MG63 (cell line): ENCODE results near the gene CDH6. TPM values are rescaled to one million over a fixed set of nuclear protein-coding genes. Genes with fewer than 3 reads are reported as not detected.
"Not testable (repeated sequence)": the region's sequence is repeated elsewhere in the genome, so short reads cannot be mapped to it uniquely, and the experiment has no call there.

Experiments used
- DNase-seq: peaks from one replicate; pipeline ENCODE4 v3.0.0-alpha.2; 2020
- H3K27me3 ChIP-seq: fragments of 250-450 bp; sonication (Bioruptor Pico); 2 replicates; pipeline ENCODE4 v1.5.1; 2020; ENCODE audit warnings: mild to moderate bottlenecking, moderate library complexity
- H3K36me3 ChIP-seq: fragments of 250-450 bp; sonication (Bioruptor Pico); 2 replicates; pipeline ENCODE4 v1.5.1; 2020; ENCODE audit warnings: mild to moderate bottlenecking, moderate library complexity
- H3K4me3 ChIP-seq: fragments of 250-450 bp; sonication (Bioruptor Pico); 2 replicates; pipeline ENCODE4 v1.5.1; 2020; ENCODE audit warnings: mild to moderate bottlenecking, moderate library complexity
- H3K9me3 ChIP-seq: fragments of 250-450 bp; sonication (Bioruptor Pico); 2 replicates; pipeline ENCODE4 v1.5.1; 2020; ENCODE audit warnings: mild to moderate bottlenecking, moderate library complexity
- total RNA-seq: library from RNA; depleted of rRNA; stranded (reverse); fragments of >200 nt; shearing (Covaris generic); gene quantifications from 2 replicates; pipeline ENCODE4 v1.2.3, GENCODE V29; 2014; ENCODE audit warnings: low replicate concordance

CDH6 gene
- total RNA-seq, 1 experiment from 2014 or later, result 244 TPM

- H3K9me3 ChIP-seq, result no peaks in the 10 kb centered on the region
- H3K36me3 ChIP-seq, result peaks cover 6% of the 10 kb centered on the region; the same call in 1 of the 2 replicates
- no peak for DNase-seq
- H3K27me3 ChIP-seq, result no peaks in the 10 kb centered on the region
- no peak overlapping the region for H3K4me3 ChIP-seq
These were observed 138.7 kb downstream of the CDH6 start for GRCh38 chr5:31332160-31332559.

DNA sequence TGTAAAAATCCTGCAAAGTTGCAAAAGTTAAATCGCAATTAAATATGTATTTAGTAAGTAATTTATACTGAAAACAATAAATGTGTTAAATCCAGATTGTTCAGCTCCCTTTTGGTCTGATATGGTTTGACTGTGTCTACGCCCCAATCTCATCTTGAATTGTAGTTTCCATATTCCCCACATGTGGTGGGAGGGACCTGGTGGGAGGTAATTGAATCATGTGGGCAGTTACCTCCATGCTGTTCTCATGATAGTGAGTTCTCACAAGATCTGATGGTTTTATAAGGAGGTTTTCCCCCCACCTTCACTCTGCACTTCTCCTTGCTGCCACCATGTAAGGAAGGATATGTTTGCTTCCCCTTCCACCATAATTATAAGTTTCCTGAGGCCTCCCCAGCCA lies 140.0 kb downstream of the CDH6 start:
- no peak overlapping the region for H3K4me3 ChIP-seq
- no peaks in the 10 kb centered on the region for H3K36me3 ChIP-seq
- DNase-seq, result no peak
- H3K9me3 ChIP-seq, result no peaks in the 10 kb centered on the region
- H3K27me3 ChIP-seq, result no peaks in the 10 kb centered on the region

DNA sequence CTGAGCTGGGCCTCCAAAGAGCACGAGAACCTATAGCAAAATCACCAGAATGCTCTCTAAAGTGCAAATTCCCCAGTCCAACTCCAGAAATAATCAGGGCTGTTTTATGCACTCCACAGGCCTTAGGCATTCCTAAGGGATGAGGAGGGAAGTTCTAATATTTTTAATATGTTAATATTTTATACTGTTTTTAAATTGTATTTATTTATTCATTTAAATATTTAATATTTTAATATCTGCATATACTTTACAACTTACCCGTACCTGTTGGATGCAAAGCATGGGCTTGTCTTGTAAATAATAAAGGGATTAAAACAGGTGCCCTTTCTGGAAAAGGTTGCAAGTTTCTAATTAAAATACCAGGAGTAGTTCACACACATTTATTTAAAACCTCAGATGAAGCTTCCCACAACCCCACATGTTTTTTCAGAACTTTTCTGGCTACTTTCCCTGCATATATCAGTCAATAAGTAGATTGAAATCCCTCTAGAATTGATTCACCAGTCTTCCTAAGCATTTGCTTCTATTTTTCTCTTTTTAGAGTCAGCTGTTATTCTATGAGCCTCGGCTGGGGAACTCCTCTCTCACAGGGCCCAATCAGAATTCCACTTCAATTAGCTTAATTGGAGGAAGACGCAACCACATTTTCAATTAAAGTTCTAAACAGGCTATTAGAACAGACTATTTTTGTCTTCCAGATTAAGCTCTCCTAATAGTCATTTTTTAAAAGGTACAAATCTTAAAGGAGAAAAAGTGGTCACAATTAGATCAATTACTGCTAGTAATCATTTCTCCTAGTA lies 140.8 kb downstream of the CDH6 start:
- H3K4me3 ChIP-seq, result no peak overlapping the region
- no peak for DNase-seq
- H3K36me3 ChIP-seq, result no peaks in the 10 kb centered on the region
- no peaks in the 10 kb centered on the region for H3K27me3 ChIP-seq
- no peaks in the 10 kb centered on the region for H3K9me3 ChIP-seq

DNA sequence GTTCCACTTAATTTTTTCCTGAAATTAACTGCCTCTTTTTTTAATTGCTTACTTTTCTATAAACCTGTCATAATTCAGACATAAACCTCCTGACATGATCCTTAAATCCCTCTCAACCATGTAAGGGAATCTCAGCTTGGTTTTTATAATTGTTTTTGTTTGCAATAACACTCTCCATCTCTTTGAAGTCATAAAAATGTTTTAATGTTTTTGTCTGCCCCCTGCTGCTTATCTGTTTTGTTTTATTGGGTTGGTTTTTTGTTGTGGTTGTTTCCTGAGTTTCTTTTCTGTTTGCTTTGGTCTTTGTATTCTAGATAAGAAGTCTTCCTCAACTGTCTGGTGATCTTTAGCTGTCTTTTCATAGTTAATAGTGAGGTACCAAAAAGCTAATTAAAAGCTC lies 142.0 kb downstream of the CDH6 start:
- no peaks in the 10 kb centered on the region for H3K9me3 ChIP-seq
- no peak overlapping the region for H3K4me3 ChIP-seq
- no peak for DNase-seq
- no peaks in the 10 kb centered on the region for H3K36me3 ChIP-seq
- no peaks in the 10 kb centered on the region for H3K27me3 ChIP-seq

- Histone ChIP-seq H3K9me3 (no peaks in the 10 kb centered on the region), H3K4me3 (no peak overlapping the region), H3K27me3 (no peaks in the 10 kb centered on the region), H3K36me3 (no peaks in the 10 kb centered on the region)
- DNase-seq, result no peak
These were observed 150.5 kb downstream of the CDH6 start for GRCh38 chr5:31343946-31344345.

- H3K36me3 ChIP-seq, result no peaks in the 10 kb centered on the region
- no peak for DNase-seq
- H3K4me3 ChIP-seq, result no peak overlapping the region
- H3K9me3 ChIP-seq, result no peaks in the 10 kb centered on the region
- no peaks in the 10 kb centered on the region for H3K27me3 ChIP-seq
These were observed 153.5 kb downstream of the CDH6 start for GRCh38 chr5:31346896-31347551.

DNA sequence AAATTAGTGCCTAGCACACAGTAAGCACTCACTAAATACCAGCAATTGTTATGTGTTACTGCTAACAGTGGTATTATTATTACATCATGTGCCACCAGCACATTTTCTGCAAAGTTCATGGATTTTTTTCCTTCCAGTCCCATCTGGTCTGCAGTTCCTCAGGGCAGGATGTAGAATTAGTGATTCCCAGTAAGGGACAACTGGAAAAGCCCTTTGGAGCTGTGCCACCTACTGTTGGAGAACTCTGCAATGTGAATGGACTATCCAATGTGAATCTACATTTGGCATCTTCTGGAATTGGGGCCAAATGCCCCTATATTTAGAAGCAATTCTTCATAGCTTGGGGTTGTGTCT lies 154.0 kb downstream of the CDH6 start:
- DNase-seq, result no peak

GRCh38 chr5:31350395-31350794 lies 156.9 kb downstream of the CDH6 start:
- H3K36me3 ChIP-seq, result no peaks in the 10 kb centered on the region
- H3K9me3 ChIP-seq, result no peaks in the 10 kb centered on the region
- DNase-seq, result no peak
- no peak overlapping the region for H3K4me3 ChIP-seq
- H3K27me3 ChIP-seq, result no peaks in the 10 kb centered on the region

More for the DNA sequence above, 154.0 kb downstream of the CDH6 start:
- Histone ChIP-seq H3K9me3 (no peaks in the 10 kb centered on the region), H3K4me3 (no peak overlapping the region), H3K27me3 (no peaks in the 10 kb centered on the region), H3K36me3 (no peaks in the 10 kb centered on the region)

- H3K27me3 ChIP-seq, result no peaks in the 10 kb centered on the region
- H3K9me3 ChIP-seq, result no peaks in the 10 kb centered on the region
- H3K36me3 ChIP-seq, result no peaks in the 10 kb centered on the region
- DNase-seq, result no peak
- no peak overlapping the region for H3K4me3 ChIP-seq
These were observed 161.9 kb downstream of the CDH6 start for GRCh38 chr5:31355337-31355736.

DNA sequence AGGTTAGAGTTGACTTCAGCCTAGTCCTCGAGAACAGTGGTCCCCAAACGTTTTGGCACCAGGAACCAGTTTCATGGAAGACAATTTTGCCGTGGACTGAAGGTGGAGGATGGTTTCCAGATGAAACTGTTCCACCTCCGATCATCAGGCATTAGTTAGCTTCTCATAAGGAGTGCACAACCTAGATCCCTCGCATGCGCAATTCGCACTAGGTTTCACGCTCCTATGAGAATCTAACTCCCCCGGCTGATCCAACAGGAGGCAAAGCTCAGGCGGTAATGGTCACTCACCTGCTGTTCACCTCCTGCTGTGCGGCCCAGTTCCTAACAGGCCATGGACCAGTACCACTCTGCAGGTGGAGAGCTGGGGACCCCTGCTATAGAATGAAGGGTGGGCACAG lies 163.6 kb downstream of the CDH6 start:
- Histone ChIP-seq H3K9me3 (no peaks in the 10 kb centered on the region), H3K4me3 (no peak overlapping the region), H3K36me3 (no peaks in the 10 kb centered on the region), H3K27me3 (no peaks in the 10 kb centered on the region)
- no peak for DNase-seq

DNA sequence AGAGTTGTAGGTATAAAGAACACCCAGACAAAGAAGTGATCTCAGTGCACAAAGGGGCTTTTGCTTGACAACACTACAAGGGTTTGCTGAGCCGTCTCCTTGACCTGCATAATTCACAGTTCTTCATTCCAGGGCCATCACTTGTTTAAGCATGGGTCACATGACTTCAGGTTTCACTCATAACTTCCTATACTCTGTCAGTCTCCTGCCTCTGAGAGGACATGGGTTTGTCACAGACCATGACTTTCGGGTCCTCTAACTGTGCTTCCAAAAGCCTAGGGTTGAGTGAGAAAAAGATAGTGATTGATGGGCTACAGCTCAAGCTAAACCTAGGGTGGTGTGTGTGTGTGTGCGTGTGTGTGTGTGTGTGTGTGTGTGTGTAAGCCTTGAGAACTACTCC lies 166.4 kb downstream of the CDH6 start:
- H3K27me3 ChIP-seq, result no peaks in the 10 kb centered on the region
- no peaks in the 10 kb centered on the region for H3K36me3 ChIP-seq
- no peak for DNase-seq
- H3K9me3 ChIP-seq, result no peaks in the 10 kb centered on the region
- H3K4me3 ChIP-seq, result no peak overlapping the region

DNA sequence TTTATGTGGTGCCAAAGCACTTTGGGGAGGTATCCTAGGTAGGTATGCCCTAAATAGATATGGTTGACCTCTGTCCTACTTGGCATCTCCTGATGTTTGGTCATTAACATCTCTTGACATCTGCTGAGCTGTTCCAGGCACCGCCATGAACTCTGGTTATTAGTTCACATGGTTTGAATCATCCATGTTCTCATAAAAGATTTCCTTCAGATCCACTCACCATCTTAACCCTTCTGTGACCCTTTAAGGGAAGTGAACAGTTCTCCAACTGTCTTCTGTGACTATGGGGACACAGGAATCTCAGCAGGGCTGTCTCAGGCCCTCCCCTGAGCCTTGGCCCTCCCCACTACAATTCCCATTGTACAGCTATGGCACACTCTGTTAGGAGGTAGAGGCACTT lies 167.7 kb downstream of the CDH6 start:
- DNase-seq, result peak; percentile 63
- Histone ChIP-seq H3K36me3 (no peaks in the 10 kb centered on the region), H3K9me3 (no peaks in the 10 kb centered on the region), H3K4me3 (no peak overlapping the region), H3K27me3 (no peaks in the 10 kb centered on the region)

DNA sequence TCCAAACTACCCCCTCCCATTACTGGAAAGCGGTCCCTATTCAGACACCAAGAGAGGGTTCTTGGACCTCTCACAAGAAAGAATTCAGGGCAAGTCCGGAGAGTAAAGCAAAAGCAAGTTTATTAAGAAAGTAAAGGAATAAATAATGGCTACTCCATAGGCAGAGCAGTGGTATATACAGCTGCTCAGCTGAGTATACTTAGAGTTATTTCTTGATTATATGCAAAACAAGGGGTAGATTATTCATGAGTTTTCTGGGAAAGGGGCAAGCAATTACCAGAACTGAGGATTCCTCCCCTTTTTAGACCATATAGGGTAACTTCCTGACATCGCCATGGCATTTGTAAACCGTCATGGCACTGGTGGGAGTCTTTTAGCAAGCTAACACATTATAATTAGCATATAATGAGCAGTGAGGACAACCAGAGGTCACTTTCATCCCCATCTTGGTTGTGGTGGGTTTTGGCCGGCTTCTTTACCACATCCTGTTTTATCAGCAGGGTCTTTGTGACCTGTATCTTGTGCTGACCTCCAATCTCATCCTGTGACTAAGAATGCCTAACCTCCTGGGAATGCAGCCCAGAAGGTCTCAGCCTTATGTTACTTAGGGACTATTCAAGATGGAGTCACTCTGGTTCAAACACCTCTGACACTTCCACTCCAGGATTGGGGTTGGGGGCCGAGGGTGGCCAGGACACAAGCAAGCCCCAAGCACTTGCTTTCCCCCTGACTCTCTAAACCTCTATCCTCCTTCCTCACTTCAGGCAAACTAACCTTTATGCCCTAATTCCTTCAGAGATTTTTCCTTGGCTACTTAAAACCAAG lies 168.4 kb downstream of the CDH6 start:
- H3K36me3 ChIP-seq, H3K4me3 ChIP-seq, H3K27me3 ChIP-seq, H3K9me3 ChIP-seq: not testable (repeated sequence)
- DNase-seq, result peak; percentile 51

DNA sequence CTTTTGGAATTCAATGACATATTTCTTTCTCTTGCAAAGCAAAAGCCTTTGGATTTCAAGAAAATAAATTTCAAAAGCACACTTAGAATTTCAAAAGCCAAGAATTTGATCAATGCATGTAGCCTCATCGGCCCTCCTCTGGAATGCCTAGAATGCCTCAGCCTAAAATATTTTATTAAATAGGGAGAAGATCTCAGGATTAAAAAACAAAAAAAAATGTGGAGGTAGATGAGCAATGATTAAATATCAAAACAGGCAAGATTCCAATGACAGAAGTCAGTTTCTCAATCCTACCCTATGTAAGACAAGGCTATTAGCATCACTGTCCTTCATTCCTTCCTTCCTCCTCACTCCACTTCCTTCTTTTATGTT lies 169.0 kb downstream of the CDH6 start:
- DNase-seq, result no peak
- Histone ChIP-seq H3K9me3 (no peaks in the 10 kb centered on the region), H3K36me3 (no peaks in the 10 kb centered on the region), H3K4me3 (no peak overlapping the region), H3K27me3 (no peaks in the 10 kb centered on the region)

- Histone ChIP-seq H3K36me3 (no peaks in the 10 kb centered on the region), H3K27me3 (no peaks in the 10 kb centered on the region), H3K9me3 (no peaks in the 10 kb centered on the region), H3K4me3 (no peak overlapping the region)
- DNase-seq, result peak; percentile 70
These were observed 169.6 kb downstream of the CDH6 start for GRCh38 chr5:31362931-31363568.

DNA sequence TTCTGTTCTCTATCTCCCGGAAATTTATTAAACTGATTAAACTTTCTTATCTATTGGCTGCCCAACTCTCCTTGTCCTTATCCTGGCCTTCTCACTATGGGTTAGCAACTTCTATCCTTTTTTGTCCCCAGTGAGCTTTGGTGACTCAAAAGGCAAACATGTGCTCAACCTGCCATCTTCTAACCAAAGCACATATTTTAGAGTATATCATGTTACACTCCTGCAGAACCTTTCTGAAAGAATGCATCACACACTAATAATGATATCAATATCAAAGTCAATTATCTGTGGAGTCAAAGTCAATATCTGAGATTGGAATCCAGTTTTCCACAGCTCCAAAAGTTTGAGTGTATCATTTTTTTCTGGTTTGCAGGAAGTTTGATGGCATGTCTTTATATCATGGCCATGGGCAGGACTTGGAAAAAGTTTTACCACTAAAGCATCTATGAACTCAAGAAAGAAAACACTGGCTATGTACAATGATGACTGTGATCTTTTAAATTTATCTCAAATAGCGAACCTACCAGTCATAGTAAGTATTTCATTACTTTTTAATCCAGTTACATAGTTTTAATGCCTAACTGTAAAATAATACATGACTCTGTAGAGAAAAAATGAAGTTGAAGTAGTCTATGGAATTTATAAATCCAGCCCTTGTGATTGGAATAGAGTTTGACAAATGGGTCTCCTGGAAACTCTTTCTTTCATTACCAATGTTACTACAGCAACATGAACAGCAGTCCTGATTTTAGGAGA lies 171.6 kb downstream of the CDH6 start:
- Histone ChIP-seq H3K9me3 (no peaks in the 10 kb centered on the region), H3K27me3 (no peaks in the 10 kb centered on the region), H3K4me3 (no peak overlapping the region), H3K36me3 (no peaks in the 10 kb centered on the region)
- DNase-seq, result peak; percentile 15
